Hematopoietic multipotent progenitor cell treated with erythropoietin and hydrocortisone succinate and interleukin-3 and kit ligand, for 17 days (in vitro differentiated cells): Measurements from ENCODE around the gene GPC1.

ENCODE experiments used
- DNase-seq: peaks from one replicate; pipeline ENCODE4 v3.0.0-alpha.2; 2015; ENCODE audit warnings: low spot score

Gene GPC1

GRCh38 chr2:240456447-240457222 is 21.2 kb downstream of the GPC1 start:
- DNase-seq = no peak

- DNase-seq = no peak
These were observed 22.0 kb downstream of the GPC1 start for GRCh38 chr2:240457223-240458043.

GRCh38 chr2:240458044-240458899 is 22.8 kb downstream of the GPC1 start:
- no peak for DNase-seq

GRCh38 chr2:240458900-240459391 is 23.5 kb downstream of the GPC1 start:
- no peak for DNase-seq

- DNase-seq = no peak
These were observed 24.2 kb downstream of the GPC1 start for GRCh38 chr2:240459401-240460252.

- no peak for DNase-seq
These were observed 24.8 kb downstream of the GPC1 start for GRCh38 chr2:240460253-240460711.

- DNase-seq = no peak
These were observed 25.4 kb downstream of the GPC1 start for GRCh38 chr2:240460781-240461431.

- DNase-seq = no peak
These were observed 26.1 kb downstream of the GPC1 start for GRCh38 chr2:240461471-240462072.

GRCh38 chr2:240462073-240462706 is 26.7 kb downstream of the GPC1 start:
- DNase-seq = no peak

- DNase-seq = no peak
These were observed 27.3 kb downstream of the GPC1 start for GRCh38 chr2:240462707-240463273.

GRCh38 chr2:240463274-240463865 is 27.9 kb downstream of the GPC1 start:
- DNase-seq = no peak

GRCh38 chr2:240463866-240464481 is 28.5 kb downstream of the GPC1 start:
- no peak for DNase-seq

GRCh38 chr2:240464514-240465241 is 29.2 kb downstream of the GPC1 start:
- no peak for DNase-seq

GRCh38 chr2:240465268-240465764 is 29.9 kb downstream of the GPC1 start:
- no peak for DNase-seq

- no peak for DNase-seq
These were observed 30.5 kb downstream of the GPC1 start for GRCh38 chr2:240465765-240466578.

GRCh38 chr2:240466579-240467148 is 31.2 kb downstream of the GPC1 start:
- DNase-seq = no peak
